CD4-positive, alpha-beta T cell treated with Interleukin-12 subunit alpha and Interleukin-12 subunit beta, for 1 hour (primary cell): ENCODE measurements around the gene RPS6KA2.
A peak's percentile ranks its signal among the peaks of the same experiment; 100 is the strongest.

Experiments
- DNase-seq: peaks from one replicate; pipeline ENCODE4 v3.0.0-alpha.2; 2020

Gene RPS6KA2

GRCh38 chr6:166436195-166437139 lies 190.6 kb downstream of the RPS6KA2 start:
- DNase-seq: no peak

DNA sequence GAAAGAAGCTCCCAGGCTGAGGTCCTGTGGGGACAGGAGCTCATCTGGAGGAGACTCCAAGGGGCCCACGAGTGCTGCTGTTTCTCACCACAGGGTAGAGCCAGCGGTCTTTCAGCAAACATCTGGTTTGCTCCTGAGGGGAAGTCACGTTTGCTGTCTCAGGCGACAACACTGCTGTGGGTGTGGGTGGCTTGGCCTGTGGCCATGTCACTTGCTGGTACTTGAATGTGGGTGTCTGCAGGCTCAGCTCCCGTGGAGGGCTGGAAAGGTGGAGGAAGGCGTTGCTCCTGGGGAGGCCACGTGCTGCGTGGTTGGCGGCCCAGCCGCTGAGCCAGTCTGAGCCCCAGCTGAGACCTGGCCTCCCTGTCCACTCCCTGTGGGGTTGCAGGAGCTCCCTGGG lies 191.5 kb downstream of the RPS6KA2 start:
- DNase-seq: peak; percentile 54

DNA sequence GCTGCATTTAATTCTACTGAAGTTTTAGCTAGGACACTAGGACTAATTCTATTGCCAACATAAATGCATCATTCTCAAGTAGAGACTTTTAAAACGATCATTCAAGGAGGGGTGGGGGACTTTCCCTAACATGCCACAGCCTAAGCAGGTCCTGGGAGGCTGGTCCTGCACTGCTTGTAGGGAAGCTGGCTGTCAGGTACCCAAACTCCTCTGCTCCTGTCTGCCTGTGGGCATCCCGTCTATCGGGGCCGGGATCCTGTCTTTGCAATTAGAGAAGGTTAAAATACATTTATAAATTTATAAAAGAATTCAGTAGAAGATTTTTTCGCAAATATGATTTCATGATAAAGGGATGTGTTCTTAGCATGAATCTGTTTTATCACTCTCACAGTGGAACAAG lies 192.7 kb downstream of the RPS6KA2 start:
- DNase-seq: no peak

DNA sequence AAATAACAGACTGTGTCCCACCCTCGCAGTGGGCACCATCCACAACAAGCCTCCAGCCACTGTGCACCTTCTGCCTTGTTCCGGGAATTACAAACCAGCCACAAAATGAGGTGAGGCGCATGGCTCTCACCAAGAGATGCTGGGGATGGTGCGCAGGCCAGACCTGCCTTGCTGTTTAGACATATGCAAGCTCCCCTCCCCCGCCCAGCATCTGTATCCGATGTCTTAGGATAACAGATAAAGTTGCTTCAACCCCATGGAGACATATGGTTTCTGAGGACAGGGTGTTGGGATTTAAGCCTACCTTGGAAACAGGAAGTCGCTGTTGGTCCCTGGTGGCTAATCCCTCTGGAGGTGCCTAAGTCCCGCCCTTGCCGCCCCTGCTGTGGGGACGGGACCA lies 194.0 kb downstream of the RPS6KA2 start:
- no peak for DNase-seq

DNA sequence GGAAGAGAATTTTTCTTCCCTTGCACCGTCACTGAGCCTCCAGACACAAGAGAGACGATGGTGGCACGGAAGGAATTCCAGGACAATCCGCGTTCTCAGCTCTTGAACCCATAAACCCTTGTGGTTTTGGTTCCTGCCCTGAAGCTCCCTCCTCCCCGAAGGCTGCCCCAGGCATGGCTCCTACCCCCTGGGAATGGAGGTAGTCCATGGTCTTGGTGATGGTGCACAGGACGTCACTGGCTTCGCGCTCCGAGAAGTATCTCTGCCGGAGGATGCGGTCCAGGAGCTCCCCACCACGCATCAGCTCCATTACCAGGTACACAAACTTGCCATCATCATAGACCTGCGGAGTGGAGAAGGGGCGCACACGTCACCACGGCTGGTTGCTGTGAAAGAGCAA lies 196.8 kb downstream of the RPS6KA2 start:
- no peak for DNase-seq

- no peak for DNase-seq
Measured at GRCh38 chr6:166424431-166424830, 202.6 kb downstream of the RPS6KA2 start.

- no peak for DNase-seq
Measured at GRCh38 chr6:166423781-166424180, 203.3 kb downstream of the RPS6KA2 start.

DNA sequence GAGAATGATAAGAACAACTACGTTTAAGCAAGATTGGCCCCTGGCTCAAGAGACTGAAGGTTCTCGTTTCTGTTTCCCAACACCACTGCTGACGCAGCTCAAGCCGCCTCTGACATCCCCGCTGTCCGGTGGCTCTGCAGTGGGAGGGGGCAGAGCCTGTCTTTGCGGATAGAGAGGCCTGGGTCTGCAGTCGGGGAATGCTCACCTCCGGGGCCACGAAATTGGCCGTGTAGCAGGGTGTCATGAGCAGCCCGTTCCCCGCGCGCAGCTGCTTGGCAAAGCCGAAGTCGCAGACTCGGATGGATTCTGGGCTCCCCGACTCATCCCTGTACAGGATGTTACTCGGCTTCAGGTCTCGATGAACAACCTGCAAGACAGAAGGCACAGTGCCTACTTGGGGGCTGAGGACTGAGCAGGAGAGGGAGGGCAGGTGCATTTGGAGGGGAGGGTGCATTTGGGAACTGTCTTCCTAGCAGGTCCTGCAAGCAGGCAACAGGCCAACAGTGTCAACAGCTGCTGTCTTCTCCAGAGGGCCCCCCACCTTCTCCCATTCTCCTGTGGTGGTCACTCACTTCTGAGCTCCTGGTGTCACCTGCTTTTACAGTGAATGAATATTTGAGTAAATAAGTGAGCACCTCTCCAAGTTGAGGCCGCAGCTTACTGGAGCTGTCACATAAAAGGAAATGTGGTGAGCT lies 203.9 kb downstream of the RPS6KA2 start:
- DNase-seq: no peak

DNA sequence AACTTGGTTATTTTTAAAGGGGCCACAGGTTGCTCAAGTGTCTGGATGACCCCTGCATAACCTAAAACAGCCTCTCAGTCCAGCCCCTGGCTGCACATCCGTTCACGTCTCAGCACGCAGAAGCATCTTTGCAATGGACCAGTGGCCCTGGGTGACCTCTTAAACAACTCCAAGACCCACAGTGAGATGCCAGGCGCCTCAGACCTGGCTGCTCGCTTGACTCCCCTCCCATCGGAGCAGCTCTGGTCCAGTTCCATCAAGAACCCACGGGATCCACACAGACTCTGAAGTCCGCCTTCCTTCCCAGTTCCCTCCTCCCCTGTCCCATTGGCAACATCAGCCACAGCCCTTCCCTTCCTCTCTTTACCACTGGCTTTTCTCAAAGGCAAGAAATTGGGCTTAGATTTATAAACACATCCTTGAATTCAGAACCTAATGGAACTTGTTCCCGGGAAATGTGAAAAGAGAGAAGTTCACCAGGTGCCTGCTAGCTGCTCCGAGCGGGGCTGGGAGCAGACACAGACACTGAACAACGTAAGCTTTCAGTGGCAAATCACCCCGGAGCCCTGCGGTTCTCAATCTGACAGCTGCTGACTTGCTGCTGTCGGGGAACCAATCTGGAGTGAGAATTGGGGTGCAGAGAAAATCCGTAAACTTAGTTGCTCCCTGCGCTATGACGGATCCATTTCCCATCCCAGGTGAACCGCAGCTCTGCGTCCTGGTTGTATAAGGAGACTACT lies 204.7 kb downstream of the RPS6KA2 start:
- DNase-seq: no peak

DNA sequence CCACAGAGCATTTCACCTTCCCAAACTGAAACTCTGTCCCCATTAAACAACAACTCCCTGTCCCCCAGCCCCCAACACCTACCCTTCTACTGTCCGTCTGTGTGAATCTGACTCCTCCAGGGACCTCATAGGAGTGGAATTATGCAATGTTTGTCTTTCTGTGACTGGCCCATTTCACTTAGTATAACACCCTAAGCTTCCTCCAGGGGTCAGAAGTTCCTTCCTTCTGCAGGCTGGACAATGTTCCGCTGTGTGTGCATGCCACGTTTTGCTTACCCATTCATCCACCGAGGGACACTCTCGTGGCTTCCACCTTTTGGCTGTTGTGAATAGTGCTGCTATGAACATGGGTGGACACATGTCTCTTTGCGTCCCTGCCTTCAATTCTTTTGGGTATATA lies 206.7 kb downstream of the RPS6KA2 start:
- no peak for DNase-seq

- DNase-seq: no peak
Measured at GRCh38 chr6:166419717-166420116, 207.3 kb downstream of the RPS6KA2 start.

GRCh38 chr6:166419286-166419685 lies 207.8 kb downstream of the RPS6KA2 start:
- DNase-seq: peak; percentile 68

GRCh38 chr6:166418691-166419143 lies 208.3 kb downstream of the RPS6KA2 start:
- no peak for DNase-seq

DNA sequence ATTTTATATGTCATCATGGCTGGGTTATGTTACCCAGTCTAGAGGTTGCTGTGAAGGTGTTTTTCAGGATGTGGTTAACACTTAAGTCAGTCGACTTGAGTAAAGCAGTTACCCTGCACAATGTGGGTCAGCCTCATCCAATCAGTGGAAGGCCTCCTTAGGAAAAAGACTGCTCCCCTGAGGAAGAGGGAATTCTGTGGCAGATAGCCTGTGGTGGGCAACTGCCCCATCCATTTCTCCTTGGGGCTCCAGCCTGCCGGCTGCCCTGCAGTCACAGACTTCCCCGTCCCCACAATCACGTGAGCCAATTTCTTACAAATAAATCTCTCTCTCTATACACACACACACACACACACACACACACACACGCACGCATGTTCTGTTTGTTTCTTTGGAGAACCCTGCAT lies 209.8 kb downstream of the RPS6KA2 start:
- peak; percentile 74 for DNase-seq

DNA sequence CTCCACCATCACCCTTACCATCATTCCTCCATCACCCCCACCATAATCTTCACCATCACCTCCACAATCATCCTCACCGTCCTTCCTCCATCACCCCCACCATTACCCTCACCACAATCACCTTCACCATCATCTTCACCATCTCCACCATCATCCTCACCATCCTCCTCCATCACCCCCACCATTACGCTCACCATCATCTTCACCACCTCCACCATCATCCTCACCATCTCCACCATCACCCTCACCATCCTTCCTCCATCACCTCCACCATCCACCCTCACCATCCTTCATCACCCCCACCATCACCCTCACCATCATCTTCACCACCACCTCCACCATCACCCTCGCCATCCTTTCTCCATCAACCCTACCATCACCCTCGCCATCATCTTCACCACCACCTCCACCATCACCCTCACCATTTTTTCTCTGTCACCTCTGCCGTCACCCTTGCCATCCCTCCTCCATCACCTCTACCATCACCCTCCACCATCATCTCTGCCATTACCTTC lies 211.2 kb downstream of the RPS6KA2 start:
- DNase-seq: no peak

DNA sequence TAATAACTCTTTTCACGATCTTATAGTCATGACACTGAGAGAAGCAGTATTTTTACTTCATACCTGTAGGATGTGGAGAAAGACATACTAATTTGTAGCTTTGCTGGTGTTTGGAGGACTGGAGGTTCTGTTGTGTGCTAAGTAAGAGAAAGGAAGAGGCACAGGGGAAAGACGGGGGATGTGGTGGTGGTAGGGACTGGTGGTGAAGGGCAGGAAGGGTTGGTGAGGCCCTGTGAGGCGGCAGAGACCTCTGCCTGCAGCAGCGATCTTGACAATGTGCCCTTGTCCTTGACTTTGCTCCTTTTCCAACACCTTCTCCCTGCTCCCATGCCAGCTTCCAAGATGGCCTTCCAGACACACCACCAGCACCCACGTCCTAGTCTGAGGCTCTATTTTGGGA lies 211.7 kb downstream of the RPS6KA2 start:
- DNase-seq: peak; percentile 50

DNA sequence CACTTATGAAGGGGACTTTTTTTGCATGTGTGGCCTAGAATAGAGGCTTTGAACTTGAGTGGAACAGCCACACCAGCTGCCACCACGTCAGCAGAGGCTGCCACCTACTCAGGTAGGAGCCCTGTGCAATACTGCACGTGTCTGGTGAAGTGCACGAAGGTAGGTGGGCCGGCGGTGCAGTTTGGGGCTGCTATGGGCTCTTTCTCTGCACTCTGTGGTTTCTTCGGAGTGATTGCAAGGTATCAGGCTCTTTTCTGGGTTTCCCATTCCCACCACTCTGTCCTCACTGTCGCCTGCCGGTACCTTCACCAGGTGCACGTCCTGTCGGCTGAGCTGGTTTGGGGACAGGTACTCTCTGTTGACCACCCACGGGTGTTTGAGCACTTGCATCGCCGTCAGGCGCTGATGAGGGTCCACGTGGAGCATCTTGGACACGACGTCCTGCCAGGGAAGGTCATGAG lies 213.5 kb downstream of the RPS6KA2 start:
- no peak for DNase-seq

GRCh38 chr6:166412911-166413384 lies 214.1 kb downstream of the RPS6KA2 start:
- DNase-seq: no peak

- DNase-seq: no peak
Measured at GRCh38 chr6:166412156-166412910, 214.7 kb downstream of the RPS6KA2 start.

DNA sequence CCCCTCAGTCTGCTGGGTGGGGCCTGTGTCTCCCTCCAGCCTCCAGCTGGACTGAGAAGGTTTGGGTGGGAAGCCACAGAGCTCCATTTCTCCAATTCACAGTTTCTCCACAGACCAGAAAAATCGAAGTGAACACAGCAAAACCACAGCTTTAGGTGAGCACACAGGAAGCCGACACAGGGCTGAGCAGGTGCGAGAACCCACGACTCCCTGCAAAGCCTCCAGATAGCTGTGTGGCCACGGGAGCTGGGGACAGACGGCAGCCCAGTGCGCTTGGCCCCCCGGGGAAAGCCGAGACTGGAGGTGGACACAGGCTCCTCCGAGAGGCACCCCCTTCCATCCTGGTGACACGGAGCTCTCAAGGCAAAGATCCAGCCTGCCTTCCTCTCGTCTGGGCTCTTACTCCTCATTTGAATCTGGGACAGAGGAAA lies 215.3 kb downstream of the RPS6KA2 start:
- DNase-seq: peak; percentile 50

DNA sequence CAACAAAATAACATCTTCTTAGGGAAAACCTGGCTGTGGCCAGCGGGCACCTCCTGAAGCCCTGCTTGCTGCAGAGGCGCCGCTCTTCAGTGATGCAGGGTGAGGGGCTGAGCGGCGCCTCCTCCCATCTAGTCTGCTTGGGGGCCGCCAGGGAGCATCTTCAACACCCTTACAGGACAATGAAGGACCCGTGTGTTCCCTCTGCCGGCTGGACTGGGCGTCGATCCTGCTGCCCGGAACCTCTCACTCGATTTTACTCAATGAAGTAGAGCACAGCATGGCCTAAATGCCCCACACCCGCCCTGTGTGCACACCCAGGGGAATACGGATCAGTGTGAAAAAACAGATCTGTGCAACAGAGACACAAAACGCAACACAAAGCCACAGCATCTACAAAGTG lies 215.8 kb downstream of the RPS6KA2 start:
- no peak for DNase-seq

DNA sequence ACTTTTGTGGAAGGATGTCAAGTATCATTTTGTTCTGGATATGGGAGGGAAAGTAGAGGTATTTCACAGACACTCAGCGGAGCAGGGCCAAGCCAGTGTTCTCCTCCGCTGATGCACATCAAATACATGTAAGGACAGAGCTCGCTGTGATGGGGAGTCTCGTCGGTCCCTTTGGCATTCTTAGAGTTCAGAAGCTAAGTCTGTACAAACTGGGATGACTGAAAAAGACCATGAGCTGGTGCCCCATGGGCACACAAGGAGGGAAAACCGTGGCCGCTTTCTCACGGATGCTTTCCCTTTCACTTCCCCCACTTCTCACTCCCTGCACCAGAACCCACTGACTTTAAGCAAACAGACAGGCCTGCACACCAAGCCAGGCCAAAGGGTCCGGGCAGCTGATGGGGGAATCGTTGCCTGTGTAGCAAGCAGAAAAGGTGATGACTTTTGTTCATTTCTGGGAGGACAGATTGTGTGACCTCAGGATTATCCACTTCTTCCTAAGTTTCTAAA lies 216.6 kb downstream of the RPS6KA2 start:
- no peak for DNase-seq
